NK-92 (cell line): ENCODE data around the gene EDN2.

Experiments
- DNase-seq: peaks from one replicate; lab custom pipeline; 2025; ENCODE audit not compliant: unreplicated experiment; lab: John Stamatoyannopoulos, UW

The EDN2 gene

DNA sequence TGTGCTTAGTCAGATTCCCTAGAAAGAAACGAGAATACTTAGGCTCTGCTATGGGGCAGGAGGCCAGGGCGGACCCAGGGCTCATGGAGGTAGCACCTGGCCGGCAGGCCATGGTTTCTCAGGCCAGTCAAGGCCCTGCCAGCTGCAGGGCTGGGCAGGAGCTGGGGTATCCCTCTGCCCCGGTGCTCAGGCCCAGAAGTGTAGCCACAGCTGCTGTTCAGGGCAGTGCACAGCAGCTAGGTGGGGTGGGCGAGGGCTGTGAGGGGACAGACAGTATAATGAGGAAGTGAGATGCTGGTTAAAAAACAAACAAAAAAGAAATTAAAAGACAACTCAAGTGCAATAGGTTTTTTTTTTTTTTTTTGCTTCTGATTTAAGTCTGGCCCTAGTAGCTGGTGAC is 34.0 kb upstream of the EDN2 start:
- DNase-seq: no peak

DNA sequence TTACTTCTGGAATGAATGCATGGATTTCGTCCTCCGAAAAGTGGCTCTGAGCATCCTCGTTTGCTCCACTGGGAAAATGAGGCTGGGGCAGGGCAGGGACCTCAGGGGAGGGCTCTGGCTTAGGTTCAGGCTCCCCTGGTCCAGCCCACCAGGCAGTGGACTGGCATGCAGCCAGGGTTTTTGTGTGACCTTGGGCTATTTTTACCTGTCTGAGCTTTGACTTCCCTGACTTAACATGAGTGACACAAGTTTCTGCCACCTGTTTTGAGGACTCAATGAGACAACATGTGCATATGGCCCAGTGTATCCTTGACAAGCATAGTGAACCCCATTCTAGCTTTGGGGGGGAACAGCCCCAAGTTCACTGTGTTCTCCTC is 32.6 kb upstream of the EDN2 start:
- no peak for DNase-seq

DNA sequence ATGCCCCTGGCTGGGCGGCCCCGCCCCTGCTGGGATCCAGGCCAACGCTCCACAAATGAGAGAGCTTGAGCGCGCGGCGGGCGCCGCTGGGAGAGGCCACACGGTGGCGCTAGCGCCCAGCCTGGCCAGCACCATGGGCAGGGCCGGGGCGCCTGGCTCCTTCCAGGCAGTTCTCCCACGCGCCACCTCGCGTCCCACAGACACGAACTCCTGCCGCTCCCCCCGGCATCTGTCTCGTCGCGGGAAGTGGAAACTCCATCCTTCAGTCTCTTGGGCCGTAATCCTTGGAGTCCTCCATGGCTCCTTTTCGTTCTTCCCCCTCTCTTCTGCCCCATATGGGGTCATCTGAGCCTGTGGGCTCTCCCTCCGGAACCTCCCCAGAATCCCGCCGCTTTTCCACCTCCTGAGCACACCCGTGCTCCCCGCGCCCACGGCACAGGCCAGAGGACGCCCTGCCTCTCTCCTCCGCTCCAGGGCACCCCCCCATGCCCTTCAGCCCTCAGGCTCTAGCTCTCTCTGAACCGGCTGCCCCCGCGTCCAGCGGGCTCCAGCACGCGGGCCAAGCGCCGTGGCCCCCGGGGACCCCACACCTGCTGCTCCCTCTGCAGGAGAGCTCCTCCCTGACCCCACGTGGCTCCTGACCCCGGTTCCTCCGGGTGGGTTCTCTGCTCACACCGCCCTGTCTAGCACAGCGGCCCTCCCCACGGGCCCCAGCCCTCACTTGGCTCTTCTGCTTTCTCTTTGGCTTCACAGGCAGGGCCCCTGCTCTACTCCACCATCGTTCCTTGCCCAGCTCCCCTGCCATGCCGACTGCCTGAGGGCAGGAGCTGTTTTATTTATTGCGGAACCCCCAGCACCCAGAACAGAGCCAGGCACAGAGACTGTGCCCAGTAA is 31.9 kb upstream of the EDN2 start:
- DNase-seq: no peak

DNA sequence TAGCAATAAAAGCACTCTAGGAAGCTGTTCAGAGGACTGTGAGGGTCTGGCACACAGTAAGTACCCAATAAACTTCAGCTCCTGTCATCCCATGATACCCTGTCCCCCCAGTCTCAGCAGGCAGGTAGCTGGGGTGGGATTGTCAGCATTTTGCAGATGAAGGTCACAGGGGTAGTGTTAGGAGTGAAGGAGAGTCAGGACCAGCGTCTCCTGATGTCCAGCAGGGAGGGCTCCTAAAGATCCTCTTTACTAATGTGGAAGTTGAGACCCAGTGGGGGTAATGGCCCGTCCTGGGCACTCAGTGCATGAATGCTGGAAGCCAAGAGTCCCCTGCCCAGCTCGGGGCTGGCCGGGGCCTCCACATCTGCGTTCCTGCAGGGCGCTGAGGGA is 31.3 kb upstream of the EDN2 start:
- DNase-seq: no peak

DNA sequence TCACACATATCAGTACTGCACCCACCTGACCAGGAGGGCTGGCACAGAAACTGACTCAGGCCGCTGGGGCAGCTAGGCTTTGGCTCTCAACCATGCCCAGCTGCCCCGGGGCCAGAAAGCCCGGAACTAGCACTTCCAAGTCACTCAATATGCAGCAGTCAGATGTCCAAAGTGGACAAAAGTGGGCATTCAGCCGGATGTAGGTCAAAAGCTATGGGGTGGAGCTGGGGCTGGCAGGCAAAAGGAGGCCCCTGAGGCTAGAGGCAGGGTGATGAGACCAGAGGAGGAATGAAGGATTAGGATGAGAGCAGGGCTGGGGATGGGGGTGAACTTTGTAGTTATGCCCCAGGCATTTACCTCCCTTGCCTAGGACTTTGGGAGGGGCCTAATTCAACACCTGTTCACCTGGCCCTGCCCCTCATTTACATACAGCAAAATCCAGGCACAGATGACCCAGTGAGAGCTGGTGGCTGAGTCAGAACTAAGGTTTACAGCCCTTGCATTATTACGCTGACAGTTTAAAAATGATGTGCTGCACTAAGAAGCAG is 30.7 kb upstream of the EDN2 start:
- DNase-seq: no peak

DNA sequence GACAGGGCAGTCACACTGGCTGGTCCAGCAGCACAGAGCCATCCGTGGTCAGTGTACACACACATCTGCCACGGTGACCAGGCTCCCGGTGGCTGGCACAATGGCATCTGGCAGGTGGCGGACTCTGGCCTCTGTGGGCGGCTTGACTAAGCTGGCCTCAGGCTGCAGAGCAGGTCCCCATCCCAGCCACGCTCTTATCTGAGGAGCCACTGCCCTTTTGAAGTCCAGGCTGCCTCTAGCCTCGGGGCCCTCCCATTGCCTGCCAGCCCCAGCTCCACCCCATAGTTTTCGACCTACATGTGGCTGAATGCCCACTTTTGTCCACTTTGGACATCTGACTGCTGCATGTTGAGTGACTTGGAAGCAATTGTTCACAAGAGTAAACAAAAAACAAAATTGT is 29.9 kb upstream of the EDN2 start:
- DNase-seq: no peak

DNA sequence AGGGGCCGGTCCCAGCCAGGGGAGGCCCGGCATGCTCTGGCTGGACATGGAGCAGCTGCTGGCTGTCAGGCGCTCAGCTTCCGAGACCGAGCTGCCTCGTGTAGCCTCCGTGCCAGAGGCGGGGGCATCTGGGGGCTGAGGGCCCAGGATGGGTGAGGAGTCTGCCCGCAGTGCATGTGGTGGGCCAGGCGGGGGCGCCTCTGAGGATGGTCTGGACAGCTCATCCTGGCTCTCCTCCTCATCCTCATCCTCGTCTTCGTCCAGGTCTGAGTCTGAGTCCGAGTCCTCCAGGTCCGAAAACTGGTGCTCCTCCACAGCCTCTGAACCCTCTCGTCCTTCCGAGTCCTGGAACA is 28.9 kb upstream of the EDN2 start:
- no peak for DNase-seq

DNA sequence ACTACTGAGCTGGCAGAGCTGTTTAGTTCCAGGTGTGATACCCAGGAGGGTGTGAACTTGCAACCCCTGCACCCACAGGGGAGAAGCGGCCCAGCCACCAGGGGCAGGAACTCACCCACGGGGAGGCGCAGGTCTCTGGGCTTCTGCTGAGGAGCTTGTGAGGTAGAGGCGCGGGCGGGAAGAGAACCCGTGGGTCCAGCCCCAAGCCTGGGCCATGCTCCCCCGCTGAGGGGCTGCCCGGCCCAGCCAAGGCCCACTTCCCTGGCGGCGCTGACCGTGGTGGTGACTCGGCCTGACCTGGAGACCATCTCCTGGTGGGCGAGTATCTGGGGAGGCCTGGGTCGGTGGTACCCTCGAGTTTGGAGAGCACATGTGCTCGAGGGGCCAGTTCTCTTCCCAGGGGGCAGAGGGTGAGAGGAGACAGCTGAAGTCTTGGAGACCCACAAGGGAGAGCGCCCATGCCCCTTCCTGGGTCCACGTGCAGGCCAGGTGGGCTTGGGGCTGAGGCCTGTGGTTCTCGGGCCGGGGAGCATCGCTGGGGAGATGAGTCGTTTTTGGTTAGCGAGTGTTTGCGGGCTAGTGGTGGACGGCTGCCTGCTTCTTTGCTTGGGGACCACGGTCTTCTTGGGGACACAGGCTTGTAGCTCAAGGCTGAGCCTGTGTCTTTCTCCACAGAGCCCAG is 28.4 kb upstream of the EDN2 start:
- no peak for DNase-seq

DNA sequence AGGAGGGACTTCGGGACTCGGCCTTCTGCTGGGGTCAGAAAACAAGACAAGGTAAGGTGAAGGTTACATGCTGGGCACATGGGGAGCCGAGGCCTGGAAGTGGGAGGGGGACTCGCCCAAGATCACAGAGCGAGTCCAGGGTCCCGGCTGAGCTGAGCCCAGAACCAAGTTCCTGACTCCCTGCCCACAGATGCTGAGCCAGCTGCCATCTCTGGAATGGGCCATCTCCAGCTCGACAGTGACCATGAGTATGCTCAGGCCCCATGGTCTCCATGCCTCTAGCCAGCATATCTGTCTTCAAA is 26.7 kb upstream of the EDN2 start:
- DNase-seq: no peak

DNA sequence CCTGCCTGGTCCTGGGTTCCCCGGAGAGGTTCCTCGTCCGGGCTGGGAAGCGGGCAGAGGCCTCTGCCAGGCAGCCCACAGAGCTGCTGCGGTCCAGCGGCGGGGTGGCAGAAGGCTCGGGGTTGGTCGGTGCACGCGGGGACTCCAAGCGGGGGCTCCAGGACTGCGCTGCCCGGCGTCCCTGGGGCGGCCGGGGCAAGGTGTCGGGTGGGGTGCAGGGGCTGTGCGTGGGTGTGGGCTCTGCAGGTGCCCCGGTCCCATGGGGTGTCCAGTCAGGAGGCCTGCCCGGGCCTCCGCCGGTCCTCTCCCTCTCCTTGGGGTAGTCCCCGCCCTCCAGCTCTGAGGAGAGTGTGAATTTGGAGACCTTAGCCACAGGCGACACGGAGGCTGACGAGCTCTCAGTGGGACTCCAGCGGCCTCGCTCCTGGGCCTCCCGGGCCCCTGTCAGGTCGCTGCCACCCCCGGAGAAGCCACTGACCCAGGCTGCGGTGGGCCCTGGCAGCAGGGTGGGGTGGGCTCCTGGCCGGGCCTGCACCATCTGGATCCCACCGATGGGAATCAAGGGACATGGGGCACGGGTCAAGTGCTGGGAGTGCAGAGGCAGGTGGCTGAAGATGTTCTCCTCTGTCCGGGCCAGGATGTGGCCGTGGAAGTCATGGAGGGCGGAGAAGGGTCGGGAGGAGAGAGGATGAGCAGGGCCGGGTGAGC is 26.2 kb upstream of the EDN2 start:
- DNase-seq: no peak

DNA sequence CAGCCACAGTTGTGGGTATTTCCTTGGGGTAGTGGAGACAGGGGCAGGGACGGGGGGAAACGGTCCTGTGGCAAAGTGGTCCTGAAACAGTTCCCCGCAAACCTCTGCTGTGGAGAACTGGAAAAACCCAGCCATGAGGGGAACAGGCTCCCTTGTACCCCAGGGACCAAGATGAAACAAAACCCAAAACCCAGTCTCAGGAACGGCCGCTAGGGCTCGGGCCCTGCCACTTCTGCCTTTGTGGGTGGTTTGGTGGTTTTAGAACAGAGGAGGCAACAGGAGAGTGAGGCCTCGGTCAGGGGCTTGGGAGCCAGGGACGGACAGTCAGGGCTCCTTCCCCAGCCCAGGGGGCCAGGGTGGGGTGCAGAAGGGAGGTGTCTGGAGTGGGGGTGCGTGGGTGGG is 24.8 kb upstream of the EDN2 start:
- no peak for DNase-seq

DNA sequence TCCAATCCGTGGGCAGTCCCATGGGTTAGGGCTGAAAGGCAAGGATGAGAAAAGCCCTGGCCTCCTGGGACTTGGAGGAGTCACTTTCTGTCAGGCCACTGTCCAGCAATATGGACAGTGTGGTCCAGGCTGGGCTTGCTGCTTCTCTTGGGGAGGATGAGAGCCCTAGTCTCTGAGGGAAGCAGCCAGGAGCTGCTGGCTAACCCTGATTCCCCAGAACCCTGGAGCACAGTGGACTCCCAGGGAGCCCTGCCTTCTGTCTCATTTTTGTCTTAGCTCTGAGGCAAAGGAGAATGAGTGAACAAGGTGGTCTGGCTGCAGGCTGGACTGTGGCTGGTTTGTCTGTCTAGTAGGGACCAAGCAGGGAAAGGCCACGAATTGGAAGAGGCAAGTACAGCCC is 23.8 kb upstream of the EDN2 start:
- DNase-seq: no peak

DNA sequence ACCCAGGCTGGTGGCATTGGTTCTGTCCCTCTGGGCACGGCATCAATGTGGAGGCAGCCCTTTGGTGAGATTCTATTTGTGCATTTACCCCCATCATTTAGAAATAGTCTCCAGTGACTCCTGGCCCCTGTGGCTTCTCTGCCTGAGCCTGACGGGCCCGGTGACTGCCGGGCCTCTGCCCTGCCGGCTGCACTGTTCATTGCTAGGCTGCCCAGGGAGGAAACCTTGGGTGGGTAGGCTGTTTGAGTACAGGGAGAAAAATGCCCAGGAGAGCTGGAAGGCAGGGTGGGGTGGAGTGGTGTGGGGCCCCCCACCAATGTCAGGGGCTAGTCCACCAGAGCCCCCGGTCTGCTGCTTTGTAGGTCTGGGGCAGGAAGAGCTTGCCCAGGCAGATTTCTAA is 23.4 kb upstream of the EDN2 start:
- DNase-seq: no peak

DNA sequence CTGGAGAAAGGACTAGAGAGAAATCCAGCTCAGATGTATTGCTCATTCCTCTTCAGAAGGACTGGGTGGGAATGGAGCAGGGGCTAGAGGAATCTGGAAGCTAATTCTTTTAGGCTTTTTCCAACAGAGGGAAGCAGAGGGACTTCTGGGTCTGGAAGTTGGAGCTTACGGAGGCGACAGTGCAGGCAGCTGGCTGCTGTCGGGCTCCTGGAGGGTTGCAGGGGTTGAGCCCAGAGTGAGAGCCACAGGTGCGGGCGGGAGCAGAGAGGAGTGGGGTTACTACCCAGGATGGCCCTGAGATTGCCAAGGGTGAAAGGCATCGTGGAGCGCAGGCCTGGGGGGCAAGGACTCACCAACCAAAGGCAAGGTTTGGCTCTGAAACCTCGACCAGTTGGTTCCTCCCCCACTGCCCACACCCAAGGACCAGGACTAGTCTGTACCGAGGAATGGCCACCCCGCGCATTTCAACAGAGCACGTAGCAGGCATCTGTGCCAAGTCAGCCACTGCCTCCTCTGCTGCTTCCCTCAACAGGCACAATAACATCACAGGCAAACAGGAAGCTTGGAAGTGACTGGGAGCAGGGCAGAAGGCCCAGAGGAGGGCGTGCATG is 22.7 kb upstream of the EDN2 start:
- DNase-seq: no peak

DNA sequence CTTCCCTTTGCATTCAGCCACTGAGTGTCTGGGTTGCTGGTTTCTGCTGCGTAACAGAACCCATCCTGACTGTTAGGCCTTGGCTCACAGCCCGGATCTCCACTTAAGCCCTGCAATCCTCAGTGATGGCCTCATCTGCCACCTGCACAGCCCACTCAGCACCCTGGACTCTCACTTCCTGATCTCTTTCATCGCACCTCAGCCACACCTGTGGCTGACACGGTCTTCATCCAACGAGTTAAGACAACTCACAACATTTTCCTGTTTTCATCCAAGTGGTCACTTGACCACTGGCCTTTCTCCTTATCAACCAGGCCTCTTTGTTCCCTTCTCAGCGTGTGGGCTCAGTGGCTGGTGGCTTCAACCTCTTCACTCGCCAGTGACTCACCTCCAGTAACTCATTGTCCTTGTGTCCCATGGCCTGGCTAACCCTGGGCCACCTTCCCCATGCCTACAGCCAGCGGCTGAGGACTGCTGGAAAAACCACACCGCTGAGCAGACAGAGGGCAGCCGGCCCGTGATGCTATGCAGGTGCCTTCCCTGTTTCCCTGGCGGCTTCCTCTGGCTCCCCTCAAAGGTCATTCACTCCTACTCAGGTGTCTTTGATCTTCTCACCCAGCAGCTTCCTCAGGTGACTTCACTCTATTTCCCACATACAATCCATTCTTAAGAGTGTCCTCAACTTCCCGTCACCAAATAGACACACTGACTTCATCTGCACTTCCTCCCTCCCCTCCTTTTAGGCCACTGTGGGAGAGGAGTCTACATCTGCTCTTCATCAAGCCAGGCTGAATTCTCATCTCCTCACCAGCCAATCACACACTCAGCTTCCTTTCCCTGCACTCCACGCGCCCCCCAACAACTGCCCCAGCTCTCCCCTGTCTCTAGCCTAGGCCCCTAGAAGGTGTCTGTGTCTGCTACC is 19.9 kb upstream of the EDN2 start:
- DNase-seq: no peak

DNA sequence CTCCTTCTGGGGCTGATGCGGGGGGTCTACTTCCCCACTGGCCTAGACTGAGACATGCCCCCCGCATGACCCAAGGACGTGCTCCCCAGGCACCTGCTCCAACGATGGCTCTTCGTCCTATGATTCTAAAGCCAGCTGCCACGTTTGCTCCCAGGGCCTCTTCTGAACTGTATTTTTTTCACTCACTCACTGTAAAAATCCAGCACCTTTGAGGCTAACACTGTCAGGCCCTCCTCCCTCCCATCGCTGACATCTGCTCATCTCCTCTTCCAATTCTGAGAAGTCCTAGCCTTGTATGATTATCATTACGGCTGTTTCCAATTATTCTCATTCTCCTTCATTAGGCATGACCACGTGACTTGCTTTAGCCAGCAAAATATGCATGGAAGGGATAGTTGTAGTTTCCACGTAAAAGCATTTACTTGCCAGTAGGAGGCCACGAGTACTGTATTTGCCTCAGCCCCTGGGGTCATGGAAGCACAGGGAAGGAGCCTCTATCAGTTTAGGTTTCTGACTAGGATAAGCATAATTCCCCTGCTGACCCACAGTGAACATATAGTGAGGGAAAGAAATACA is 19.1 kb upstream of the EDN2 start:
- no peak for DNase-seq

DNA sequence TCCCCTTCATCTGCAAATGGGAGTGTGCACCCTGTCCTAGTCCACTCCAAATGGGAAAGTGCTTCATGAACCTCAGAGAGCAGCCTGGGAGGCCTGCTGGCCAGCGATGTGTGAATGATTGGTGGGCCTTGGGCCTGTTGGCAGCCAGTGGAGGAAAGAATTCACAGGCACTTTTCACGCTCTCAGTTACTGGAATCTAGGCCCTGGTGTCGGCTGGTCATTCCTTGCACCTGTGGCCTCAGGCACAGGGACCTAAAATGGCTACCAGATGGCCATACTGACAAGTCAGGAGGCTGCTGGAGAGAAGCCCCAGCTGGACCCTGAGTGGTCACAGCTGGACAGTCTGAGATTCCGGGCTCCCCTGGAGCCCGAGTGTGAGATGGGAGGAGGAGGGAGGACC is 18.4 kb upstream of the EDN2 start:
- no peak for DNase-seq

DNA sequence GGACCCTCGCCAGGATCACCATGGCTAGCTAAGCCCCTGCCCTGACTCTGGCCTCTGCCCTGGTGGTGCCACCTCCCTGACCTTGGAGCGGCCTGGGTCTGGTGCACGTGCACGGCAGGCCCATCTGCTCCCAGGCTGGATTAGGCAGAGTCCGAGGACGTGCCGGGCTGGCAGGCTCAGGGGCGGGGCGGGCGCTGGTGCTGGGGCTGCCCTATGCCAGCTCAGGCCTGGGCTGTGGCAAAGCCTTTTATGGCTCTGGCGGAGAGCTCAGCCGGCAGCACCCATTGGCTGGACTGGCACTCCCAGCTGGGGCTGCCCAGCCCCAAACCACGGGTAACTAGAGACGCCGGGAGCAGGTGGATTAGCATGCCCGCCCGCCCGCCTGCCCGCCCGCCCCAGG is 17.1 kb upstream of the EDN2 start:
- no peak for DNase-seq

DNA sequence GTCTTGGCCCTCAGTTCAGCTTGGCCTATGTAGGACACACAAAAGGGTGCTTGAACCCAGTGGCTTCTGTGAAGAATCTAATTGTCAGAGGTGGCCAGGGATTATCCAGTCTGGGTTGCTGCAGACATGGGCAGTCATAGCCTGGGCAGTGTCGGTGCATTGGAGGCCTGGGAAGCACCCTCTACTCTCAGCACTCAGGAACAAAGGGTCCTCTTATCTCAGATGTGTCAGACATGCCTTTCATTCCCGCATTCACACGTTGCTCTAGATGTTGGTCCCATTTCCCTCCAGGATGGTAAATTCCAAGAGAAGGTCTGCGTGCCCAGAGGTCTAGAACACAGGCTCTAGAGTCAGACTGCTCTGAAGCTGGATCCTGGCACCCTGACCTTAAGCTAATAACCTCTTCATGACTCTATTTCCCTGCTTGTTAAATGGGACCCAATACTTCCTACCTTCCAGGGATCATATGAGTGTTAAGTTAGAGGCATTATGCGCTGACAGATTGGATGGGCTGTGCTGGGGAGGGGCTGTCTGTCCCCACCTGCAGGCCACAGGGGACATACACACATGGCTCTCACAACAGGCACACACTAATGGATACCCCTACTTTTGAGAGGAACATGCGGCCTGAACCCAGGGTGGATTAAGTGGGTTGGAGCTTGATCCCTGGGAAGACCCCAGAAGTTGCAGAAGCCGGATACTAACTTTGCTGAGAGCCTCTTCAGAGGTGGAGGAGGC is 16.5 kb upstream of the EDN2 start:
- DNase-seq: no peak

DNA sequence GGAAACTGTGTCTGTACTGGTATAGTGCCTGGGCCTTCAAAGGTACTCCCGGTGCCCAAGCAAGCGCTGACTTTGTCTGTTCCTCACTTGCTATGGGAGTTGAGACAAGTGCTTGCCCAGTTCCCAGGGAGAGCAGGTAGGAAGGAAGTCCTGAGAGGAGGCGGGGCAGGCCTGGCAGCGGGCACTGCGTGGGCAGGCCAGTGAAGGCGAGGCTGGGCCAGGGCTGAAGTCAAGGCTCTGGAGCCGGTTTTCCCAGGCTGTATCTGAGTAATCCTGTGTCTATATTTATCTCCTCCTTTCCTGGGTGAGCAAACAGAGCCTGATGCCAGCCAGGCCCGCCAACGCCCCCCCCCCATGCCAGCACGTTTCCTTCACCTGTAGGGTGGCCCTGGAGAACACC is 15.9 kb upstream of the EDN2 start:
- DNase-seq: no peak
